Panc1 (cell line): ENCODE measurements around the gene TSHZ1.

Source experiments
- TCF7L2 ChIP-seq: IDR thresholded peaks from 2 replicates; pipeline ENCODE4 v1.6.1; 2011; ENCODE audit warnings: mild to moderate bottlenecking, low read depth, low read length, inconsistent platforms
- TF ChIP-seq, protein P1 (sequence below): fragments of 450-650 bp; IDR thresholded peaks from 2 replicates; pipeline ENCODE4 v1.5.1; 2017; ENCODE audit warnings: mild to moderate bottlenecking

DNA sequence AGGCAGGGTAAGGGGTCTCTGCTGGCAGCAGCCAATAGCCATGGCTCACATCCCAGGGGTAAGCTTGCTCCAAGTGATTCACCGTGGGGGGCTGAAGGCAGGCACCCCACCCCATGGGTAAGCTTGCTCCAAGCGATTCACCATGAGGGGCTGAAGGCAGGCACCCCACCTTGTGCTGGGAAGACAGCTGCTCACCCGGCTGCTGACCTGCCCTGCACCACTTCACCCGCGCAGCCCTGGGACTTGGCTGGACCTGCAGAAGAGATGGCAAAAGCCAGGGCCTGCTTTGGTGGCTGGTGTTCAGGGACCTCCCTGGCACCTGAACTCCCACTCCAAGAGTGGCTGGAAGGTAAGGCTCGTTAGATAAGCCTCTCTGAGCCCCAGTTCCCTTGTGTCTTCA, 20.9 kb upstream of the TSHZ1 start:
- TF ChIP-seq, protein P1, sequence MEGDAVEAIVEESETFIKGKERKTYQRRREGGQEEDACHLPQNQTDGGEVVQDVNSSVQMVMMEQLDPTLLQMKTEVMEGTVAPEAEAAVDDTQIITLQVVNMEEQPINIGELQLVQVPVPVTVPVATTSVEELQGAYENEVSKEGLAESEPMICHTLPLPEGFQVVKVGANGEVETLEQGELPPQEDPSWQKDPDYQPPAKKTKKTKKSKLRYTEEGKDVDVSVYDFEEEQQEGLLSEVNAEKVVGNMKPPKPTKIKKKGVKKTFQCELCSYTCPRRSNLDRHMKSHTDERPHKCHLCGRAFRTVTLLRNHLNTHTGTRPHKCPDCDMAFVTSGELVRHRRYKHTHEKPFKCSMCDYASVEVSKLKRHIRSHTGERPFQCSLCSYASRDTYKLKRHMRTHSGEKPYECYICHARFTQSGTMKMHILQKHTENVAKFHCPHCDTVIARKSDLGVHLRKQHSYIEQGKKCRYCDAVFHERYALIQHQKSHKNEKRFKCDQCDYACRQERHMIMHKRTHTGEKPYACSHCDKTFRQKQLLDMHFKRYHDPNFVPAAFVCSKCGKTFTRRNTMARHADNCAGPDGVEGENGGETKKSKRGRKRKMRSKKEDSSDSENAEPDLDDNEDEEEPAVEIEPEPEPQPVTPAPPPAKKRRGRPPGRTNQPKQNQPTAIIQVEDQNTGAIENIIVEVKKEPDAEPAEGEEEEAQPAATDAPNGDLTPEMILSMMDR: no peak
- no peak for TF ChIP-seq TCF7L2
